ENCODE measurements around the gene ARFGAP2.

Gene ARFGAP2

GRCh38 chr11:47171061-47171838 is 5.4 kb downstream of the ARFGAP2 start:
- DNase-seq (ENCODE audit: low read depth in 2 of 2) = no peak

- no peak for DNase-seq (ENCODE audit: low read depth in 2 of 2)
These were observed 10.3 kb downstream of the ARFGAP2 start for GRCh38 chr11:47166368-47166767.

- DNase-seq (ENCODE audit: low read depth in 2 of 2) = no peak
These were observed 11.3 kb downstream of the ARFGAP2 start for GRCh38 chr11:47165253-47165840.

- DNase-seq (ENCODE audit: low read depth in 2 of 2) = no peak
These were observed 12.4 kb downstream of the ARFGAP2 start for GRCh38 chr11:47164321-47164720.

- DNase-seq (ENCODE audit: low read depth in 2 of 2) = no peak
These were observed 12.8 kb downstream of the ARFGAP2 start for GRCh38 chr11:47163898-47164297.

GRCh38 chr11:47163193-47163592 is 13.5 kb downstream of the ARFGAP2 start:
- DNase-seq (ENCODE audit: low read depth in 2 of 2) = no peak

- DNase-seq (ENCODE audit: low read depth in 2 of 2) = no peak
These were observed 14.3 kb downstream of the ARFGAP2 start for GRCh38 chr11:47162426-47162825.

- DNase-seq (ENCODE audit: low read depth in 2 of 2) = no peak
These were observed 14.8 kb downstream of the ARFGAP2 start for GRCh38 chr11:47161890-47162289.

- no peak for DNase-seq (ENCODE audit: low read depth in 2 of 2)
These were observed 15.4 kb downstream of the ARFGAP2 start for GRCh38 chr11:47161134-47161854.

- DNase-seq (ENCODE audit: low read depth in 2 of 2) = no peak
These were observed 15.9 kb downstream of the ARFGAP2 start for GRCh38 chr11:47160753-47161133.

- no peak for DNase-seq (ENCODE audit: low read depth in 2 of 2)
These were observed 18.4 kb downstream of the ARFGAP2 start for GRCh38 chr11:47158242-47158641.

GRCh38 chr11:47157805-47158204 is 18.9 kb downstream of the ARFGAP2 start:
- no peak for DNase-seq (ENCODE audit: low read depth in 2 of 2)

- DNase-seq (ENCODE audit: low read depth in 2 of 2) = no peak
These were observed 19.7 kb downstream of the ARFGAP2 start for GRCh38 chr11:47156951-47157350.

GRCh38 chr11:47156333-47156732 is 20.3 kb downstream of the ARFGAP2 start:
- no peak for DNase-seq (ENCODE audit: low read depth in 2 of 2)

GRCh38 chr11:47155879-47156278 is 20.8 kb downstream of the ARFGAP2 start:
- no peak for DNase-seq (ENCODE audit: low read depth in 2 of 2)

GRCh38 chr11:47154616-47155570 is 21.8 kb downstream of the ARFGAP2 start:
- DNase-seq (ENCODE audit: low read depth in 2 of 2) = no peak

- DNase-seq (ENCODE audit: low read depth in 2 of 2) = peak; percentile 41 to 47
These were observed 23.4 kb downstream of the ARFGAP2 start for GRCh38 chr11:47152953-47153950.

GRCh38 chr11:47152126-47152952 is 24.3 kb downstream of the ARFGAP2 start:
- no peak for DNase-seq (ENCODE audit: low read depth in 2 of 2)

- no peak for DNase-seq (ENCODE audit: low read depth in 2 of 2)
These were observed 26.9 kb downstream of the ARFGAP2 start for GRCh38 chr11:47149782-47150181.
